IgD-negative memory B cell (primary cell): ENCODE measurements around the gene PTDSS2. TPM values are rescaled to one million over a fixed set of nuclear protein-coding genes. Genes with fewer than 3 reads are reported as not detected.

Experiments
- H3K27ac Mint-ChIP-seq, 3 donors: one replicate each; pipeline ENCODE4 v1.8.0; 2020 to 2022; ENCODE audit warnings: mild to moderate bottlenecking in 3 of 3, mixed read lengths in 3 of 3, moderate library complexity in 1 of 3
- H3K27me3 Mint-ChIP-seq: one replicate; pipeline ENCODE4 v1.8.0; 2021; ENCODE audit warnings: mixed read lengths
- H3K36me3 Mint-ChIP-seq: one replicate; pipeline ENCODE4 v1.8.0; 2020; ENCODE audit warnings: mild to moderate bottlenecking, mixed read lengths
- H3K4me1 Mint-ChIP-seq, 3 donors: one replicate each; pipeline ENCODE4 v1.8.0; 2020 to 2022; ENCODE audit warnings: mixed read lengths in 3 of 3, mild to moderate bottlenecking in 1 of 3
- H3K4me3 Mint-ChIP-seq, 4 donors: one replicate each; pipeline ENCODE4 v1.8.0; 2020 to 2022; ENCODE audit warnings: mild to moderate bottlenecking in 4 of 4, mixed read lengths in 4 of 4, moderate library complexity in 3 of 4
- H3K9me3 Mint-ChIP-seq, 3 donors: one replicate each; pipeline ENCODE4 v1.8.0; 2020 to 2021; ENCODE audit warnings: mixed read lengths in 3 of 3, mild to moderate bottlenecking in 1 of 3
- polyA plus RNA-seq: library from polyadenylated mRNA; unstranded; fragments of 300-500 nt; fragmentation: Illumina TruSeq; gene quantifications from one replicate; pipeline ENCODE4 v1.2.3, GENCODE V29; 2021

The PTDSS2 gene
- polyA plus RNA-seq, 1 donor from 2014 or later = 10.9 TPM

DNA sequence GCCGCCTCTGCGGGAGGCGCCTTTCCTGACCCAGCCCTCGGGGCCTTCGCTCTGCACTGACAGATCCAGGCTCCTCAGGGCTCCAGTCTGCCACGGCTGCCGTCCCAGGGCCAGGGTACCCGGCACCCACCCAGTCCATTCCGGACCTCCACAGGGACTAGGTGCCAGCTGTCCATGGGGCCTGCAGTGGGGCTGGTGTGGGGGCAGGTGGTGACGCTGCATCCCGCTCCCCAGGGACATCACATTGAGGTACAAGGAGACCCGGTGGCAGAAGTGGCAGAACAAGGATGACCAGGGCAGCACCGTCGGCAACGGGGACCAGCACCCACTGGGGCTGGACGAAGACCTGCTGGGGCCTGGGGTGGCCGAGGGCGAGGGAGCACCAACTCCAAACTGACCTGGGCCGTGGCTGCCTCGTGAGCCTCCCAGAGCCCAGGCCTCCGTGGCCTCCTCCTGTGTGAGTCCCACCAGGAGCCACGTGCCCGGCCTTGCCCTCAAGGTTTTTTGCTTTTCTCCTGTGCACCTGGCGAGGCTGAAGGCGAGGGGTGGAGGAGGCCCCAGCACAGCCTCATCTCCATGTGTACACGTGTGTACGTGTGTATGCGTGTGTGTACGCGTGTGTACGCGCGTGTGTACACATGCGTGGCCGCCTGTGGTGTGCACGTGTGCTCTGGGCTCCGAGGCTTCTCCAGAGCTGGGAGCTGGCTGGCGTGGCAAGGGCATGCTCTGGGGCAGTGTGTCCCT is 40.3 kb downstream of the PTDSS2 start:
- Mint-ChIP-seq H3K4me3 (no peak overlapping the region), H3K27me3 (no peaks in the 10 kb centered on the region), H3K4me1 (peaks cover 0 to 3% (median 0%) of the 10 kb centered on the region in 3 donors), H3K9me3 (no peaks in the 10 kb centered on the region), H3K36me3 (peaks cover 2% of the 10 kb centered on the region), H3K27ac (no peak overlapping the region)

DNA sequence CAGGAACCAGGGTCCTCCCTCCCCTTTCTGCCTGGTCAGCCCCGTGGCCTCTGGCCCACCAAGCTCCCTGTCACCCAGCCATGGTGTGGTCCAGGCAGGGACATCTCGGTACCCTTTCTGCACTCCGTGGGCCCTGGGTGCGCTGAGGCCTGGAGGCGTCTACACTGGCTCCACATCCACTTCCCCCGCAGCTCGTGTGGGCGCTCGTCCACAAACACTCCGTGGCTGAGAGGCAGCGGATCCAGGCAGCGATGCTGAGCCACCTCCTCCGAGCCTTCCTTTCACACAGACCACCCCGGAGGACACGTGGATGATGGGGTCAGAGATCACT is 40.8 kb downstream of the PTDSS2 start:
- no peak overlapping the region for H3K4me3 Mint-ChIP-seq
- H3K36me3 Mint-ChIP-seq = peaks cover 5% of the 10 kb centered on the region
- H3K27ac Mint-ChIP-seq = no peak overlapping the region
- H3K9me3 Mint-ChIP-seq = no peaks in the 10 kb centered on the region
- H3K4me1 Mint-ChIP-seq = peaks cover 0 to 3% (median 0%) of the 10 kb centered on the region in 3 donors
- no peaks in the 10 kb centered on the region for H3K27me3 Mint-ChIP-seq

DNA sequence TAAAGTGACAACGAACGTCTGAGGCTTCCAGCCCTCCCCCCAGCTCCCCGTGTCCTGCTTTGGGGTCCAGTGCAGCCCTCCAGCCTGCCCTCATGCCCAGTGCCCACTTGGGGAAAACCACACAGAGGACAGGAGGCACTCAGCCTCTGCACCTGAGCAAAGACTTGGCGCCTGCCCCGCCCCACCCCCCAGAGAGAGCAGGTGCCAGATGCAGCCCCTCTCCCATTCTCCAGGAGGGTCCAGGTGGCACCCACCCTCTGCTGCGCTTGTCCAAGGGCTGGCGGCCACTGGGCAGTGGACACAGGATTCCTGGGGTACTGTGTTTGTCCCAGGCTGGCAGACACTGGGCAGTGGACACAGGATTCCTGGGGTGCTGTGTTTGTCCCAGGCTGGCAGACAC is 41.3 kb downstream of the PTDSS2 start:
- Mint-ChIP-seq H3K36me3 (peaks cover 7% of the 10 kb centered on the region), H3K4me1 (peaks cover 0 to 3% (median 0%) of the 10 kb centered on the region in 3 donors), H3K9me3 (no peaks in the 10 kb centered on the region), H3K27me3 (no peaks in the 10 kb centered on the region), H3K27ac (no peak overlapping the region), H3K4me3 (no peak overlapping the region)

DNA sequence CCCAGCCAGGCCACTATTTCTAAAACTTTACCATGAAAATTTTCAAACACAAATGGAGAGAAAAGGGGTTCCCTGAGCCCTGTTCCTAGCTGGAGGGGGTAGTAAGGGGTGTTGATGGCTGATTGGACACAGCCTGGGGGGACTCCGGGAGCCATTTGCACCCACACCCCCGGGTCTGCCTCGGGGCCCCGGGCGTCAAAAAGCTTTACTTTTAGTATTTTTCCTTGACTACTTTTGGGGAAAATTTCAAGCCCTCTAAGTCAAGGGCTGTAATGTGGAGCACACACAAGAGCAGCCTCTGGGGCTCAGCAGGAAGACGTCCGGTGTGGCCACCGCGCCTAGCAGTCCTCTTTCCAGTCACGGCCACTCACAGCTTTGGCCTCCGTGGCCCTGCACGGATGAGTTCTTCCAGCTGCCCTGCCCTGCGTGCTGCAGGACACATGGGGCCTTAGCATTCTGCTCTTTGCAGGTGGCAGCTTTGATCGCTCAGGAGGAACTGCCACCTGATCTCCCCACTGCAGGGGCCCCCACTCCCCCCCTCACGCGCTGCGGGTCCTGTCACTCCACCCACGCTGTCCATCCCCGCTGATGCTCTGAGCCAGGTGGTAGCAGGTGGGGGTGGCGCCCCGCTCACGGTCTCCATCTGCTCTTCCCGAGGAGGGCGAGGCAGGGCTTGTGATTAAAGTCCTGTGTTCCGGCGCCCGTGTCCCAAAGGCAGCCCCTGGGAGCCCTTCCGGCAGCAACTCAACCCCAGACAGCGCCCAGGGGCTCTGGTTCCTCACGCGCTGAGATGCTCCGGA is 42.5 kb downstream of the PTDSS2 start:
- peaks cover 13% of the 10 kb centered on the region for H3K36me3 Mint-ChIP-seq

DNA sequence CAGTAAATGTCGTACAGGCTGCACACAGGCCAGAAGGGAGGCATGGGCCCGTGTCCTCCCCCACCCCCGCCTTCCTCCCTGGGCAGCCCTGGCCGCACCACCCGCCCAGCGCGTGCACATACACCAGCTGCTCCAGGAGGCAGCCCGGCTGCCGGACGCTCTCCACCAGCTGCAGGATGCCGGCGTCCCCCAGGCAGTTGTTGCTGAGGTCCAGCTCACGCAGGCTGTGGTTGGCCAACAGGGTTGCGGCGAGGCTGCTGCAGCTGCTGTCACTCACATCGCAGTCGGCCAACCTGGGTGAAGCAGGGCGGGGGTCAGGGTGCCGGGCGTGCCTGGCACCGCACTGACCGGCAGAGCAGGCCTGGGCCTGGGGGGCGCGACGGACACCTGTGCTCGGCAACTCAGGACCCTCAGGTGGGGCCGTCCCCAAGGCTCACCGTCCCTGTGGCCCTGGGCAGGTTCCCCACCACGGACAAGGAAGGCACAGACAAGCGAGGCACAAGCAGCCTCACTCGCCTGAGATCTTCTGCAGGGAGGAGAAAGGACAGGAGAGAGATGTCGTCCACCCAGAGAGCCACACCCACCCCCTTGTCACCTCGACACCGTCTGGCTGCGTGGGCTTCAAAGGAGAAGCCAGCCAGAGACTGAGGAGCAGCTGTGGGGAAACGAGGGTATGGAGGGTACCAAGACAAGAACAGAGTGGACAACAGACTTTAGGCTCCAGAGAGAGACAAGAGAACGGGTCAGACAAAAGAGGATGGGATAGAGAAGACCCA is 44.9 kb downstream of the PTDSS2 start:
- Mint-ChIP-seq H3K27me3 (no peaks in the 10 kb centered on the region), H3K27ac (peak overlapping the region in 1 of 3 donors; percentile 47), H3K9me3 (no peaks in the 10 kb centered on the region), H3K4me3 (no peak overlapping the region), H3K36me3 (peaks cover 17% of the 10 kb centered on the region), H3K4me1 (peaks cover 0 to 7% (median 0%) of the 10 kb centered on the region in 3 donors)

More for the DNA sequence above, 42.5 kb downstream of the PTDSS2 start:
- H3K4me1 Mint-ChIP-seq = peaks cover 0 to 7% (median 0%) of the 10 kb centered on the region in 3 donors
- peak overlapping the region in 1 of 3 donors; percentile 10 for H3K27ac Mint-ChIP-seq
- H3K4me3 Mint-ChIP-seq = no peak overlapping the region
- H3K27me3 Mint-ChIP-seq = no peaks in the 10 kb centered on the region
- H3K9me3 Mint-ChIP-seq = no peaks in the 10 kb centered on the region

DNA sequence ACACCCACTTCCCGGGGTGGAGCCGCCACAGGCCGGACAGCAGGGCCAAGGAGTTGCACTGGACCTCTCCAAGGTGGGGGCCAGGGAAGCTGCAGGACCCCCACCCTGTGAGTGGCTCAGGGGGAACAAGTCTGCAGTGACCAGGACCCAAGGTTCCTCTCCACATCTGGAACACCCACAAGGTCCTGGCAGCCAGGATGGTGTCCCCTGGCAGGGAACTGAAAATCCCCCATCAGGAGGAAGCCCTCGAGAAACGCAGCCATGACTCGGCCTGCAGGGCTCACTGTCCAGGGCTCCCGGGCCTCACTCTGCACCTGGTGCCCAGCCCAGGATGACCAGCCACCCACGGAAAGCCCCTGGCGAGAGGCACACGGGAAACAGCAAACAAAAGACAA is 45.5 kb downstream of the PTDSS2 start:
- Mint-ChIP-seq H3K27ac (peak overlapping the region in 2 of 3 donors; percentile 66 to 73), H3K4me1 (peaks cover under 1 to 8% (median under 1%) of the 10 kb centered on the region in 3 donors), H3K9me3 (no peaks in the 10 kb centered on the region), H3K36me3 (peaks cover 17% of the 10 kb centered on the region), H3K4me3 (no peak overlapping the region), H3K27me3 (no peaks in the 10 kb centered on the region)

DNA sequence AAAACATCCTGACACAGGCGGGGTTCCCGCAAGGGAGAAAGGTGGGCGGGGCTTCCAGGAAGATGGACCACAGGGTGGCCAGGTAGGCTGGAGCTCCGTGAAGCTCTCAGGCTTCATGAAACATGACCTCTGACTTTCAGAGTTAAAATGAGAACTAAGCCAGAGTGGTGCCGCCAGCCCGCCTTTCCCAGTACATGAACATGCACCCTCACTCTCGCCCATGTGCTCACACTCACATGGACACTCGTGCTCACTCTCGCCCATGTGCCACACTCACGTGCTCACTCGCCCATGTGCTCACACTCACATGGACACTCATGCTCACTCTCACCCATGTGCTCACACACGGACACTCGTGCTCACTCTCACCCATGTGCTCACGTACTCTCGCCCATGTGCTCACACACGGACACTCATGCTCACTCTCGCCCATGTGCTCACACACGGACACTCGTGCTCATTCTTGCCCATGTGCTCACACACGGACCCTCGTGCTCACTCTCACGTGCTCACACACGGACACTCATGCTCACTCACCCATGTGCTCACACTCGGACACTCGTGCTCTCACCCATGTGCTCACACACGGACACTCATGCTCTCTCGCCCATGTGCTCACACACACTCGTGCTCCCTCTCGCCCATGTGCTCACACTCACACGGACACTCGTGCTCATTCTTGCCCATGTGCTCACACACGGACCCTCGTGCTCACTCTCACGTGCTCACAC is 46.9 kb downstream of the PTDSS2 start:
- Mint-ChIP-seq H3K36me3 (peaks cover 17% of the 10 kb centered on the region), H3K4me3 (no peak overlapping the region), H3K27ac (peak overlapping the region in 1 of 3 donors; percentile 87), H3K4me1 (peaks cover 5 to 17% (median 7%) of the 10 kb centered on the region in 3 donors), H3K27me3 (no peaks in the 10 kb centered on the region), H3K9me3 (no peaks in the 10 kb centered on the region)

DNA sequence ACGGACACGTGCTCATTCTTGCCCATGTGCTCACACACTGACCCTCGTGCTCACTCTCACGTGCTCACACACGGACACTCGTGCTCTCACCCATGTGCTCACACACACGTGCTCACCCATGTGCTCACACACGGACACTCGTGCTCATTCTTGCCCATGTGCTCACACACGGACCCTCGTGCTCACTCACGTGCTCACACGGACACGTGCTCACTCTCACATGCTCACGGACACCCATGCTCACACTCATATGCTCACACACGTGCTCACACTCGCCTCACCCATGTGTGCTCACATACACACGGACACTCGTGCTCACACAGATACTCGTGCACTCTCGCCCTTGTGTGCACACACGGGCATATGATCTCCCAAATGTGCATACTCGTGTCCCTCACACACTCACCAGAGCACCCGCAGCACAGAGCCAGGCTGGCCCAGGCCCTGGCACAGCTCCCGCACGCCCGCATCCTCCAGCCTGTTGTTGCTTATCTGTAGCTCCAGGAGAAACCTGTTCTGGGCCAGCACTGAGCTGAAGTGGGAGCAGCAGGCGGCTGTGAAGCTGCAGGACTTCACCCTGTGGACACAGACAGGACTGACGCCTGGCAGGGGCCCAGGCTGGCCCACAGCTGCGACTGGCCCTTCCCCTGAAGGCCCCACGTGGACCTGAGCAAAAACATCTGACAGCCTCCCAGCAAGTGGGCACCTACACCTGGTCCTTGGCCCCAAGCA is 47.7 kb downstream of the PTDSS2 start:
- H3K27ac Mint-ChIP-seq = no peak overlapping the region

DNA sequence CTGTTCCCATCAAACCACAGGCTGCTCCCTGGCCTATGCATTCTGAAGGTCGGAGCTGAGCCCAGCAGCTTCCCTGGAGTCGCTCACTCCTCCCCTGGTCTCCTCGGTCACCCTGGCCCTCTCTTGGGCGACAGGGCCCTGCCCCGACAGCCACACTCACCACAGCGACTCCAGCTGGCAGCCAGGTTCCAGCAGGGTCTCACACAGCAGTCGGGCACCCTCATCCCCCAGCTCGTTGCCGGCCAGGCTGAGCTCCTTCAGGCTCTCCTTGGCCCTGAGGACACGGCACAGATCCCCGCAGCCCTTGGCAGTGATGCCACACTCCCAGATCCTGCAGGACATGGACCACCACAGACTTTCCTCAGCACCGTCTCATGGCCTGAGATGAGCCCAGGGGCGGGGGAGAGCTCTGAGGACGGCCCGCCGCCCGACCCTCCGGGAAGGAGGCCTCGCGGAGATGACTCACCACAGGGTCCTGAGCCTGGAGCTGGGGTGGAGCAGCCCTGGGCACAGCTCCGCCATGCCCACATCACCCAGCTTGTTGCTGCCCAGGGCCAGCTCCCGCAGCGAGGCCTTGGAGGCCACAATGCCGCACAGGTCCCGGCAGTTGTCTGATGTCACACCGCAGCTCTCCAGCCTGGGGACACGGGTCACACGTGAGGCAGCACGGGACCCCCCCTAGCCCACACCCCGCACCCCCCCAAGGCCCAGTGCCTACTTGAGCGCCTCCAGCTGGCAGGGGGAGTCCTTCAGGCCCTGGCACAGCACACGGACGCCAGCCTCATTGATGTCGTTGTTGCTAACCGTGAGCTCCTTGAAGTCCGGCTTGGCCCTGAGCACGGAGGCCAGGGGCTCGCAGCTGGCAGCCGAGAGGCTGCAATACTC is 48.5 kb downstream of the PTDSS2 start:
- no peak overlapping the region for H3K4me3 Mint-ChIP-seq

More for the DNA sequence above, 47.7 kb downstream of the PTDSS2 start:
- H3K27me3 Mint-ChIP-seq = no peaks in the 10 kb centered on the region
- H3K4me1 Mint-ChIP-seq = peaks cover 5 to 14% (median 7%) of the 10 kb centered on the region in 3 donors
- no peak overlapping the region for H3K4me3 Mint-ChIP-seq
- peaks cover 17% of the 10 kb centered on the region for H3K36me3 Mint-ChIP-seq
- H3K9me3 Mint-ChIP-seq = no peaks in the 10 kb centered on the region

DNA sequence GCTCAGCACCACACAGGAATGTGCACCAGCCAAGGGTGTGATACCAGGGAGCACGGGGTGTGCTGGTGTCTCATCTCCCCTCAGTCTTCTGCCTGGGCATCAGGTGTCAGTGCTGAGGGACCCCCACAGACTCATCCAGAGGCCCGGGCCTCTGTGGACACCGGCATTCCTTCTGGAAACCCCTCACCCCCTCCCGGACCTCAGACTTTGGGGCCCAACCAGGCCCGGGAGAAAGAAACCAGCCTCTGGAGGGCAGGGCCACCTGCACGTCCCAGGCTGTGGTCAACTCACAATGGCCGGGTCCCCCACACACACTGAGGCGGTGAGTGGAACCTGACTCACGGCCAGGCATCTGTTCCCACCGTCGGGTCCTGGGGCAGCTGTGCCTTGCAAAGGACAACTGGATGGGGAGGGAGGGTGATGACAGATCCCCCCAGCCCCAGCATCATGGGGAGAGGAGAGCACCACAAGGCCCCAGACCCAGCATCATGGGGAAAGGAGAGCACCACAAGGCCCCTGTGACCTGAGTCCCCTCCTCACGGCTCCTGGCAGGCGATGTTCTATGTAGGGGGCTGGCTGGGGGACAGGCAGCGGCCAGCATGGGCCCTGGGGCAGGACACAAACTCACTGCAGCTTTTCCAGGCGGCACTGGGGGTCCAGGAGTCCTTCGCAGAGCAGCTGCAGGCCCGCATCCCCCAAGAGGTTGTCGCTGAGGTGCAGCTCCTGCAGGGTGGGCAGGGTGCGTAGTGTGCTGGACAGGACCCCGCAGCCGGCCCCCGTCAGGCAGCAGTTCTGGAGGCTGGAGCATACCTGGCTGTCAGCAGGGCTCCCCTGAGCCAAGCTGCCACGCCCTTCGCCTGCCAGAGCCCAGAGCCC is 49.4 kb downstream of the PTDSS2 start:
- peaks cover 15% of the 10 kb centered on the region for H3K36me3 Mint-ChIP-seq
- H3K27ac Mint-ChIP-seq = peak overlapping the region in 2 of 3 donors; percentile 43 to 62
- H3K9me3 Mint-ChIP-seq = no peaks in the 10 kb centered on the region
- peaks cover 5 to 17% (median 12%) of the 10 kb centered on the region in 3 donors for H3K4me1 Mint-ChIP-seq
- no peak overlapping the region for H3K4me3 Mint-ChIP-seq
- no peaks in the 10 kb centered on the region for H3K27me3 Mint-ChIP-seq

More for the DNA sequence above, 48.5 kb downstream of the PTDSS2 start:
- Mint-ChIP-seq H3K9me3 (no peaks in the 10 kb centered on the region), H3K27me3 (no peaks in the 10 kb centered on the region), H3K4me1 (peaks cover 5 to 15% (median 10%) of the 10 kb centered on the region in 3 donors), H3K27ac (peak overlapping the region in 1 of 3 donors; percentile 43), H3K36me3 (peaks cover 17% of the 10 kb centered on the region)

DNA sequence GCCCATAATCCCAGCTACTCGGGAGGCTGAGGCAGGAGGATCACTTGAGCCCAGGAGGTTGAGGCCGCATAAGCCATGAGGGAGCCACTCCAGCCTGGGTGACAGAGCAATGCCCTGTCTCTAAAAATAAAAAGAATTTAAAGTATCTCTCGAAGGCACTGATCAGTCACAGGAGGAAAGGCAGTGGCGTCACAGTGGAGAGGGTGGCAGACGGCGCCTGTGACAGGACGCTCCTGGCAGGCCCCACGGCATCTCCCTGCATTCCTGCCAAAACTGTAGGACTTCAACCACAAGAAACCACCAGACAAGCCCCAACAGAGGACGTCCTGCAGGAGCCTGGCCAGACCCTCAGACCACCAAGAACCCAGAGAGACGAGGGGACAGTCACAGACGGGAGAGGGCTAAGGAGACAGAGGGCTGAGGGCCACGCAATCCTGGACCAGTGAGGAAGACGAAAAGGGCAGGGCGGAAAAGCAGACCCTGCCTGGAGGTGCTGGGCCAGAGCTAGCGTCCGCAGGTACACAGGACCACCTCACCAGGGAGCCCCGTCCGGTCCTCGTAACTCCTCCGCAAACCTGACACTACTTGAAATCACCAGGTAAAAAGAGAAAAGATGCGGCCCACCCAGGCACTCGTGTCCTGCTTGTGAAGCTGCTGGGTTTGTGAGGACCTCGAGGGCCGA is 51.1 kb downstream of the PTDSS2 start:
- H3K9me3 Mint-ChIP-seq = no peaks in the 10 kb centered on the region
- peaks cover 16 to 25% (median 23%) of the 10 kb centered on the region in 3 donors for H3K4me1 Mint-ChIP-seq
- H3K27ac Mint-ChIP-seq = peak overlapping the region; percentile 82 to 99 (median 85)
- peaks cover 10% of the 10 kb centered on the region for H3K36me3 Mint-ChIP-seq
- H3K4me3 Mint-ChIP-seq = peak overlapping the region in 2 of 4 donors; percentile 12 to 86
- peaks cover 2% of the 10 kb centered on the region for H3K27me3 Mint-ChIP-seq
